Endometrium (tissue), 2 donors: ENCODE results near the gene PDZD2.
"Not testable (repeated sequence)": the region's sequence is repeated elsewhere in the genome, so short reads cannot be mapped to it uniquely, and the experiment has no call there.

Experiments used
- FAIRE-seq: peaks from 2 replicates; lab custom pipeline; 2012; peaks lifted over from hg19 to GRCh38; lab: Jason Lieb, UNC
- donor health status: control.
- donor health status: control.

Gene PDZD2

GRCh38 chr5:32103521-32103920, 464.6 kb downstream of the PDZD2 start:
- no peak for FAIRE-seq

GRCh38 chr5:32107291-32107690, 468.4 kb downstream of the PDZD2 start:
- FAIRE-seq: no peak

DNA sequence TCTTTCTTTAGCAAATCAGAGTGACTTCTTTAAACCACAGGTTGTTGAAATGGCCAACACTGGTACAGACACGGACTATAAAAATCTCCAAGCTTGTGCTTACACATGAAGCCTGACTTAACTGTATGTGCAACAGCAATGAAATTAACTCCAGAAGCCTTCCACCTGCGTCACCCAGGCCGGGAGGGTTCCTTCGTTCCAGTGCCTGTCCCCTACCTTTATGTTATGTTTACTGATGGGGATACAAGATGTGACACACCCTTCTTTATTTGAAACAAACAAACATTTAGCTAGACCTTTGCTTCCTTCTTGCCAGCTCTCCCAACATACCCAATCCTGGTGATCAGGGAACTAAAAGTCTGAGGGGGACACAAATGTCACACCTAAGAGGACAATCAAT, 469.2 kb downstream of the PDZD2 start:
- FAIRE-seq: no peak

- no peak for FAIRE-seq
Measured at GRCh38 chr5:32109236-32109635, 470.3 kb downstream of the PDZD2 start.

GRCh38 chr5:32110111-32110696, 471.3 kb downstream of the PDZD2 start:
- FAIRE-seq: no peak

GRCh38 chr5:32115985-32116384, 477.1 kb downstream of the PDZD2 start:
- FAIRE-seq: no peak

DNA sequence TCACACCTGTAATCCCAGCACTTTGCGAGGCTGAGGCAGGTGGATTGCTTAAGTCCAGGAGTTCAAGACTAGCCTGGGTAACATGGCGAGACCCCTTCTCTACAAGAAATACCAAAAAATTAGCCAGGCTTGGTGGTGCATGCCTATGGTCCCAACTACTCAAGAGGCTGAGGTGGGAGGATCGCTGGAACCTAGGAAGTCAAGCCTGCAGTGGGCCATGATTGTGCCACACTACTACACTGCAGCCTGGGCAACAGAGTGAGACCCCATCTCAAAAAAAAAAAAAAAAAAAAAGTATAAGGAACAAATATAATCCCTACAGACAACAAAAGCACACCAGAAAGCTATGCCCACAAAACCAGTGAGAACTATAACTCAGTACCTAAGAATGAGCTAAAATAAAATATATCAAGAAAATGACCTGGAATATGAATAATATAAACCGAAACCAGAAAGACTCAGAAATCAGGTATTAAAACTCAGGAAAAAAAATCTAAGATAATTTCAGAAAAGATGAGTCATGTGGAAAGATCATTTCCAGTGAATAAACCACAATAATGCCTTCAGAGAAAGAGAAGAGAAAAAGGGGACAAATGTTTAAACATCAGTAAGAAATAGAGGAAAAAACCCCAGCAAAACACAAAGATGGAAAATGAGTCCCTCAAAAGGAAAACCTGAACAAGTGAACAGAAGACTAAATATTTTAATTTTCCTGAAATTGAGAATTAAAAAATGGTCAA, 477.8 kb downstream of the PDZD2 start:
- no peak for FAIRE-seq

DNA sequence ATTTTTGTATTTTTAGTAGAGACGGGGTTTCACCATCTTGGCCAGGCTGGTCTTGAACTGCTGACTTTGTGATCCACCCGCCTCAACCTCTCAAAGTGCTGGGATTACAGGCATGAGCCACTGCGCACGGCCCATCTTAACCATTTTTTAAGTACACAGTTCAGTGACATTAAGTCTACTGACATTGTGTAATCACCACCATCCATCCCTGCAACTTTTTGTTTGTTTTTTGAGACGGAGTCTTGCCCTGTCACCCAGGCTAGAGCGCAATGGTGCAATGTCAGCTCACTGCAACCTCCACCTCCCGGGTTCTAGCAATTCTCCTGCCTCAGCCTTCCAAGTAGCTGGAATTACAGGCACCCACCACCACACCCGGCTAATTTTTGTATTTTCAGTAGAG, 480.0 kb downstream of the PDZD2 start:
- not testable (repeated sequence) for FAIRE-seq

GRCh38 chr5:32123058-32123805, 484.3 kb downstream of the PDZD2 start:
- FAIRE-seq: no peak

DNA sequence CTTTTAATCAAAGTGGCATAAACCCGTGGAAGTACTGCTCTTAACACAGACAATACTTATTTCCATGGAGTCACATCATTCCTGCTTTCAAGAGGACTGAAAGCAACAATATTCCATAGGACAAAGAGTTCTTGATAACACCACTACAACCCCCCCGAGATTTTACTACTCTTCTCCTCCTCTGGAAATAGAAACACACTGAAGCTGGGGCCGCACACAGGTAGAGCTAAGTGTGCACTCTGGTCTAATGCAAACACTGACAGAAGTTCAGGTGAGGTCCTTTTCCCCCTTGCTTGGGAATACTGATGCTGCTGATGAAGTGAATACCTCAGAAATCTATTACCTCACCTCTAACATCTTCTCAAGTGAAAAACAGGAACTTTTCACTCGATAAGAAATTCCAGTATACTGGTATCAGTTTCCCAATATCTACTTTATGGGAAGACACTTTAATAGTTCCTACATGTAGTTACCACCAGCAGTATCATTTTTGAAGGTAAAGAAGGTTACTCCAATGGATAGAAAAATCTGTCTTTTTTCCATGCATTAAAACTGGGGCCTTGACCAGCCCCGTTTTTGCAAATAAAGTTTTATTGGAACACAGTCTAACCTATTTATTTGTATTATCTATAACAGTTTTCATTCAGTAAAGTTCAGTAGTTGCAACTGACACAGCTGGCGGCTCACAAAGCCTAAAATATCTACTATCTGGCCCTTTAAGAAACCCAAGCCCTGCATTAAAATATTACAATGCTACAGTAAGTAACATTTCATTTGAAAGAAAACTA, 485.2 kb downstream of the PDZD2 start:
- FAIRE-seq: no peak

- FAIRE-seq: no peak
Measured at GRCh38 chr5:32126691-32127090, 487.8 kb downstream of the PDZD2 start.

DNA sequence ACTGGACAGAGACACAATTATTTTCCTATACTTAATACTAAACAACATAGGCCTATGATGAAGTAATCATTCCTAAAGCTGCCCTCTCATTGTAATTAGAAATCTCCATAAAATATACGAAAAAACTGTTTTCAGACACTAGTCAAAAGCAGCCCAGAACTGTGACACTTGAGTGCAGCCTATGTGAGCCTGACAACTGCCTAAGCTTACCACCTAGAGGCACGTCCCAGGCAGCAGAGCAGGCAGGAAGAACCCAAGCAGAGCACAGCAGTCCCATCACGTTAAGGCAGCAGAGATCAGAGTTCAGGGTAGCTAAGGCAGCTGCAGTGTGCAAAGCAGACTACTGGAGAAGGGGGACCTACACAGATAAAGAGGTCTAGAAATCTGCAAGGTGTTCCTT, 488.8 kb downstream of the PDZD2 start:
- no peak for FAIRE-seq

DNA sequence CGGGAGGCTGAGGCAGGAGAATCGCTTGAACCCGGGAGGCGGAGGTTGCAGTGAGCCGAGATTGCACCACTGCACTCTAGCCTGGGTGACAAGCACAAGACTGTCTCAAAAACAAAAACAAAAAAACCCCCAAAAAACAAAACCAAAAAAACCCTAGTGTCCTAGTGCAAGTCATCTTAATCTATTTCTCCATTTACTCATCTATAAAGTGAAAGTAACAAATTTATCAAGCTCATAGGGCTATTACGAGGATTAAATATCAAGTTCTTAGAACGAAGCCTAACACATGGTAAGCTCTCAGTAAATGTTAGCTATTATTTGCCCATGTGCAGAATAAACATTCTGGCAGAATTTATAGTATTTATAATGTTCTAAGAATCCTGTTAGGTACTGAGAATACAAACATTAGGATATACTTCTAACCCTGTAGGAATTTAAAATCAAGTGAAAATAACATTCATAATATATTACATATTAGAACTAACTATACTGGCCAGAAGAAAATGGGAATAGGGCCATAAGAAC, 490.2 kb downstream of the PDZD2 start:
- FAIRE-seq: no peak

DNA sequence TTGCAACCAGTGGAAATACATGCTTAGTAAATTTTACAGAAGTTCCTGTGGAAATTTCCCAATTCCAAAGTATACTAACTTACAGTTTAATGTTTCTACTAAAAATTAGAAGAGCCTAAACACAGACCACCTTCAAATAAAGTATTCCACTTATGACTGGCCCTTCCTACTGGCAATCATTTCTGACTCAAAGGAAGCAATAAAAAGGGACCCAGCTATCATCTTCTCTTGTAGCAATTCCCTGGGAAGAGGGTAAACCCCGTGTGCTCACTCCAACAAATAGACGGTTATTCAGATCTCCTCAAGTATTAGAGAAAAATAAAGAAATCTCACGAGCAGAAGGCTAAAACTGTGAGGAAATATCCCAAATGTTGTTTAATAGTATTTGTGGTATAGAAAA, 491.9 kb downstream of the PDZD2 start:
- FAIRE-seq: no peak

- no peak for FAIRE-seq
Measured at GRCh38 chr5:32131604-32132003, 492.7 kb downstream of the PDZD2 start.

- FAIRE-seq: no peak
Measured at GRCh38 chr5:32132757-32133156, 493.8 kb downstream of the PDZD2 start.

GRCh38 chr5:32135086-32135485, 496.2 kb downstream of the PDZD2 start:
- no peak for FAIRE-seq

DNA sequence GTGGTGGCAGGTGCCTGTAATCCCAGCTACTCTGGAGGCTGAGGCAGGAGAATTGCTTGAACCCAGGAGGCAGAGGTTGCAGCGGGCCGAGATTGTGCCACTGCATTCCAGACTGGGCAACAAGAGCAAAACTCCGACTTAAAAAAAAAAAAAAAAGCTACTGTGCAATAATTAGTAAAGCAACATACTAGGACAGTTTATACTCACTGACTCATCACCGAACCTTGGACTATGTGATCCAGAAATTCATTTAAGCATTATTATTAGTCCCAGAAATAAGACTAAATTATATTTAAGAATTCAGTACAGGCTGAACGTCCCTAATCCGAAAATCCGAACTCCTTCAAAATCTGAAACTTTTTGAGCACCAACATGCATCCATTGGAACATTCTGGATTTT, 497.4 kb downstream of the PDZD2 start:
- FAIRE-seq: no peak

GRCh38 chr5:32138839-32139493, 500.0 kb downstream of the PDZD2 start:
- no peak for FAIRE-seq

DNA sequence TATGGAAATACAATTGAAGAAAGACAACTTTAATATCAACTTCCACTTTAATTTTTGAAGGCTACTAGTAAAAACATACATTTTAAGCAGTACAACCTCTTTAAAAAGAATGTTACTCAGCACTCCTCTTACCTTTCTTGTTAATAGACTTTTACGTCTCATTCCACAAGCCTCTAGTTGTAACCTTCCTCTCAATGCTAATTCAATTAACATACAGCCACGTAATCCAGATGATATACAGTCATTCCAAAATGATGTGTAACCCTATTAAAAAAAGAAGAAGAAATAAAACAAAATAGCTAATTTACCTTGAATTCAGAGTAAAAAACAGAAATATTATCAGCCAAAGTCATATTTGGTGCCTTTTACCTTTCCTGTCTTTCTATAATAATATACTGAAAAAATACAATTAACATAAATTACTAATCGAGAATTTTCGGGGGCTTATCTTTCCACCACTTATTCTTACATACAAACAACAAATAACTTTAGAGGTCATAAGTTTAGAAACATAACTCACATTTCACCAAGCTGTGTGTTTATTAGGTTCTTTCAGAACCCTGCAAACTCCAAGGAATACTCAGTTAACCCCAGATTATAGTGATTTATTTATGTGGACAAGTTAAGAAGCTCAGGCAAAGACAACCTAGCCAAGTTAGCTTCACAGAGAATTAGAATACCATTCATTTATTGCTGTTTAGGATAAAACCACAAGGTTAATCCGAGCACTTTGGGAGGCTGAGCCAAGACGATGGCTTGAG, 504.9 kb downstream of the PDZD2 start:
- FAIRE-seq: no peak
